ENCODE measurements around the gene SERPINB10.

Gene SERPINB10

GRCh38 chr18:63951302-63951705 is 43.5 kb downstream of the SERPINB10 start:
- no peak for DNase-seq

DNA sequence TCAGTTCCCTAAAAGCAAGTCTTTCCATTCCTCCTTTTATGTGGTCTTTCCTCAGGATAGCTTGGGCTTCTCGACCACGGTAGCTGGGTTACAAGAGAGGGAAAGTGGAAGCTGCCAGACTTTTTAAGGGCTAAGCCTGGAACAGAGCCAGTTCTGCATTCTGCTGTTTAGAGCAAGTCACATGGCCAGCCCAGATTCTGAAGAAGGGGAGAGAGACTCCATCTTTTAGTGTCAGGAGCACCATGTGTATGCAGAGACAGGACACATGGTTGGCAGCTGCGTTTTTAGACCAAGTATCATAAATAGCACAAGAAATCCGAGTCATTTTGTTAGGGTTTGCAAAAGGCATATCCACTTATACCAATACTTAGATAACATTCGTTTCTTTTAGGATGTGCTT is 46.1 kb downstream of the SERPINB10 start:
- peak; percentile 18 for DNase-seq

DNA sequence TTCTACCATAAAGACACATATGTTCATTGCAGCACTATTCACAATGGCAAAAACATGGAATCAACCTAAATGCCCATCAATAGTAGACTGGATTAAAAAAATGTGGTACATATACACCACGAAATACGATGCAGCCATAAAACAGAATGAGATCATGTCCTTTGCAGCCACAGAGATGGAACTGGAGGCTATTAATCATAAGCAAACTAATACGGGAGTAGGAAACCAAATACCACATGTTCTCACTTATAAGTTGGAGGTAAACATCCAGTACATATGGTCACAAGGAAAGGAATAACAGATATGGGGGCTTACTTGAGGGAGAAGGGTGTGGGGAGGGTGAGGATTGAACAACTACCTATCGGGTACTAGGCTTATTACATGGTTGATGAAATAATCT is 49.0 kb downstream of the SERPINB10 start:
- no peak for DNase-seq

- DNase-seq: no peak
Observed at GRCh38 chr18:63960891-63961290, 53.1 kb downstream of the SERPINB10 start.

DNA sequence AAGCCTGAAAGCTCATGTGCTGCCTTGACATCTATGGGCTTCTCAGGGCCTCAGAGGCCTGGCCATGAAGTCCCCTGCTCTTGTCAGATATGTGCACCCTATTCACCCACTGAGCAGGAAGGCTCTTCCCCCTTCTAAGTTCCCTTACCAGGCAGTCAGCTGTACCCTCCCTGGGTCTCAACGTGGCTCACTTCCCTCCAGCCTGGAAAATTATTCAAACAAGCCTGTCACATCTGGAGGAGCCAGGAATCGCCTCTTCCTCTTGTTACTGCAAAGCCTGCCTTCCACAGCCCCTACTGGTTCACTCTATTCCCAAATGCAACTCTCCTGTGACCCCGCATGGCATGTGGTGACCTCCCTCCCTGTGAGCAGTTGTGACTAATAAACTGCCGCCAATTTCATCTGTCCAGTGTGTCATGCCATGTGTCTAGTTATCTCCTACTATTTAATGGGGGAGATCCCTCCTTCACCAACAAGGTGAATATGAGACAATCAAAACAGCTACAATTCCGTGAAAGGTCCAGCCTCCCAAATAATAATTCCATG is 53.8 kb downstream of the SERPINB10 start:
- DNase-seq: no peak

DNA sequence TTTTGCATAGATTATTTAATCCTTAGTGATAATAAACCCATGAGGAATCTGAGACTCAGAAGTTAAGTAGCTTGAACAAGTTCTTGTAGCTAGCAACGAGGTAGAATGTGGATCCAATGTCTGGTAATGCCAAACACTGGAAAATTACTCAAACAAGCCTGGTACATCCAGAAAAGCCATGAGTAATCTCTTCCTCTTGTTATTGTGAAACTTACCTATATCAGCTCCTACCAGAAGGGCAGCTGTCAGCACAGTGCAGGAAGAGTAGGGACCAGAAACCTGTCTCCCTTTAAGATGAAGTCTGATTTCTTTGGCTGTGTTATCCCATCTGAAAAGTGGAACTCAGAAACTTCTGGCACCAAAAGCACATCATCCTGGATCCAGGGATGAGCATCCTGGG is 54.4 kb downstream of the SERPINB10 start:
- DNase-seq: no peak

DNA sequence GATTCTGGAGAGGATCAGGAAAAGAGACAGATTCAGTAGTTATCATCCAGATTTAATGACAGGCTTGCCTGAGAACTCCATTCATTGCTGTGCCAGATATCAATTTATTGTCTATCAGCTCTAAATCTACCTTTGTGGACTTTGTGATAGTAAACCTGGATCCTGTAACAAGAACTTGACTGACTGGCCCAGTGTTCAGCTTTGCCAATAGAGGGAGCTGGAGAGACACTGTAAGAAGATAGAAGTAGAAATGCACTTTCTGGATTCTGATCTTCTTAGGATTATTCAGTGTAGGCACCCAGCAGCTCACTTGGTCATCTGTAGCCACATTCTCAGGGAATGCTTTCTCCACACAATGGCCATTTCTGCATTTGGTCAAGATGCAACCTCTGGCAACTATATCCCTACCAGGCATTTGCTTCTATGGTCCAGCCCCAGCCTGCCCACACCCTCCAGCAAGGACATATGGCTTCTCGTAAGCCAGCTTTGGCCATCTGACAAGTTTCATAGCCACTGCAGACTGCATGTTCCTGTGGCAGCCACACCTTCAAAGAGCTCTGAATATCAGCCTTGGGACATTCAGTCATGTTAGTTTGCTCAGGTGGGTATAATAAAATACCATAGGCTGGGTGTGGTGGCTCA is 56.0 kb downstream of the SERPINB10 start:
- DNase-seq: peak; percentile 71

- DNase-seq: no peak
Observed at GRCh38 chr18:63964908-63965307, 57.1 kb downstream of the SERPINB10 start.

- DNase-seq: no peak
Observed at GRCh38 chr18:63965716-63966330, 58.1 kb downstream of the SERPINB10 start.

- DNase-seq: peak; percentile 85
Observed at GRCh38 chr18:63969942-63970808, 62.4 kb downstream of the SERPINB10 start, which contains the start of gene SERPINB8. SERPINB8 (plus strand) TSS chr18:63970081; CDS start chr18:63978309, 8,228 bp downstream.

- no peak for DNase-seq
Observed at GRCh38 chr18:63970809-63971205, 63.0 kb downstream of the SERPINB10 start.

- no peak for DNase-seq
Observed at GRCh38 chr18:63971320-63972001, 63.7 kb downstream of the SERPINB10 start.

- no peak for DNase-seq
Observed at GRCh38 chr18:63972002-63972376, 64.2 kb downstream of the SERPINB10 start.

DNA sequence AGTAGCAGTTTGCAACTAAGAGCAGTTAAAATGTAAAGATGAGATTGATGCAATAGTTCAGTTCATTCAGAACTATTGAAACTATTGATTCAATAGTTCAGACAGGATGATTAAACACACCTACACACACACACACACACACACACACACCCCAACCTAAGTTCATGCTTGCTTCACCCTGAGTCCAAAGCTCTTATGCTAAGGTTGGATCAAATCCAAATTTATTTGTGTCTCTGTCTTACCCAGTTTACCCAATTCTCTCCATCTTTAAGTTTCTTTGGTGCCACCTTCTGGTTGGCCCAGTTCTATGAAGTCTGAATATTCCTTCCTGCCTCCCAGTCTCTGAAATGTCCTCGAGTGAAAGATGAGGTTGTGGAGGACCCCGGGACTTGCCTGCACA is 67.2 kb downstream of the SERPINB10 start:
- peak; percentile 20 for DNase-seq

DNA sequence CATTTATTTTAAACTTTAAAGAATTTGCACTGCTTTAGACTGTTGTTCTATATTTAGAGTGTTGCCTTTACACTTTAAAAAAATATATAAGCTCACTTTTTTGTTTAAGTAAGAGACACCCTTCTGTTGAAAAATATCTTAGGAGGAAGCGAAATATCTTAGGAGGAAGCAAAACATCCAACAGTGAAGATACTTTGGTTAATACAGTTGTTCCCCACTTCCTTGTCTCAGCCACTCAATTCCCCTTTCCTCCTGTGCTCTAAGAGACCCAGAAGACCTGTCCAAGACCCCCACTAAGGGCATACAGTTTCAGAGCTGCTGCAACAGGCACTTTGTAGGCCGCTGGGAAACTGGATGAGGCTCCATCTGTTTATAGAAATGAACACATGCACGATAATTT is 67.9 kb downstream of the SERPINB10 start:
- DNase-seq: no peak

DNA sequence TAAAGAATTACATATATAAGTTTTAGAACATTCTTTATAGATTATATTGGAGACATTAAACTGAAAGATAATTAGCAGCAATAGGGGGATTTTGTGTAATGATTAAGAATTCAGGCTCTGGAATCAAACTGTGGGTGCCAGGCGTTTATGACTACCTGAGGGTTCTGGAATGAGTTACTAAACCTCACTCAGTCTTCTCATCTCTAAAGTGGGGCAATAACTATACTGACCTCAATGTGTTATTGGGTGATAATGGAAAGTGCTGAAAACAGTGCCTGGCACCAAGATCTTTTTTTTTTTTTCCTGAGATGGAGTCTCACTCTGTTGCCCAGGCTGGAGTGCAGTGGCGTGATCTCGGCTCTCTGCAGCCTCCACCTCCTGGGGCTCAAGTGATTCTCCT is 69.3 kb downstream of the SERPINB10 start:
- DNase-seq: no peak

DNA sequence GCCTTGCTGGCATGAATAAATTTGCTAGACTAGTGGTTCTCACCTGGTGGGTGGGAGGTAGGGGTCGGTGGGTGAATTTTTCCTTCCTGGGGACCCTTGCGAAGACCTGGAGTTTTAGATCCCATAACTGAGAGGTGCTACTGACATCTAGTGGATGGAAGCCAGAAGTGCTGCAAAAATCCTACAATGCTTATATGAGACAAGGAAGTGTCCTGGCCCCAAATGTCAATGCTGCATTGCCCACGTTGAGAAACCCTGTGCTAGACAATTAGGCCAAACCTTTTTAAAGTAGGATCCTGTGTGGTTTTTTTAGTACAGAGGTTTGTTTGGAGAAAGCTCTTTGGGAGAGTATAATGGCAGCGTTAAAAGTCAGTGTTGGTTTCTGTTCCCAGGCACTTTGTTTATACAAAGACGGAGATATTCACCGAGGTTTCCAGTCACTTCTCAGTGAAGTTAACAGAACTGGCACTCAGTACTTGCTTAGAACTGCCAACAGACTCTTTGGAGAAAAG is 71.7 kb downstream of the SERPINB10 start:
- DNase-seq: peak; percentile 70

DNA sequence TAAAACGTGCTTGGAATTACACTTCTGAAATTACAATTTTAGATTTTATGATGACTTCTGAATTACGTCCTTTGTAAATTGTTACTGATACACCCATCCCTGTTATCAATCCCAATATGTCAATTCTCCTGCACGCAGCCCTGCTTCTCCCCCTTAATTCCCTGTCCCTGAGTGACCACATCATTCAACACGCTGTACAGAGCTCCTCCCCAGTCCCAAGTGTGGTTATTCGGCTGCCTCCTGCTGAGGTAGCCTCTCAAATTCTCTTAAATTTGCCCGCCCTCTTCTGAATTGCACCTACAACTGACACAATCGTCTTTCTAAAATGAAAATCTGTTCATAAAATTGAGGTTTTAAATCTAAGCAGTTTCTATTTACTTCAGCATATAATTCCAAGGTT is 72.3 kb downstream of the SERPINB10 start:
- no peak for DNase-seq

GRCh38 chr18:63980896-63981460 is 73.2 kb downstream of the SERPINB10 start:
- no peak for DNase-seq

GRCh38 chr18:63981719-63982118 is 74.0 kb downstream of the SERPINB10 start:
- no peak for DNase-seq

DNA sequence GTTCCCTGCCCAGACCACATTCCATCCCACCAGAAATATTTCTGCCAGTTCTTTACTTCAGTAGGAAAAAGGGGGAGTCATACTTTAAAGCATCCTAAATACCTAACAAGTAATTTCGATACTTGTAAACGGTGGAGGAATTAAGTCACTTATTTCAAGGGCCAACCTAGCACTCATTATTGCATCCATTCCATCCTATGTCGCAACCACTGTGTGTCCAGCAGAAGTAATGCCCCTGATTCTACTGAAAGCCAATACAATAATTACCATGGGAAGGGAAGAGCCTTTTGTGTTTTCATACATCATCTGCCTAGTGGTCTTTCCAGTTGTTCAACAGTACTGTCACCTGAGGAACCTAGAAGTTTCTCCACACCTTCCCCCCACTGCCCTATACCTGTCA is 74.6 kb downstream of the SERPINB10 start:
- DNase-seq: no peak
